Hepatocyte (in vitro differentiated cells): Measurements from ENCODE around the gene GALNTL6. TPM values are rescaled to one million over a fixed set of nuclear protein-coding genes. Genes with fewer than 3 reads are reported as not detected.

ENCODE experiments used
- DNase-seq: peaks from one replicate; pipeline ENCODE4 v3.0.0-alpha.2; 2016; ENCODE audit warnings: low spot score
- H2AFZ ChIP-seq: fragments of 200-600 bp; sonication (generic); 2 replicates; pipeline ENCODE4 v1.6.0; 2016; ENCODE audit warnings: antibody characterized with exemption, mild to moderate bottlenecking
- H3K27ac ChIP-seq: fragments of 200-600 bp; sonication (generic); 2 replicates; pipeline ENCODE4 v1.5.1; 2016; ENCODE audit warnings: mild to moderate bottlenecking
- H3K27me3 ChIP-seq: fragments of 200-600 bp; sonication (generic); 2 replicates; pipeline ENCODE4 v1.6.1; 2016
- H3K36me3 ChIP-seq: fragments of 200-600 bp; sonication (generic); replicated peaks from 2 replicates; pipeline ENCODE4 v1.5.1; 2016; ENCODE audit warnings: low read depth; ENCODE audit not compliant: insufficient read depth
- H3K4me1 ChIP-seq: fragments of 200-600 bp; sonication (generic); 2 replicates; pipeline ENCODE4 v1.5.1; 2016; ENCODE audit warnings: mild to moderate bottlenecking, moderate library complexity; ENCODE audit not compliant: insufficient read depth
- H3K4me2 ChIP-seq: fragments of 200-600 bp; sonication (generic); 2 replicates; pipeline ENCODE4 v1.6.0; 2016
- H3K4me3 ChIP-seq: fragments of 200-600 bp; sonication (generic); 2 replicates; pipeline ENCODE4 v1.5.1; 2016; ENCODE audit warnings: mild to moderate bottlenecking
- H3K79me2 ChIP-seq: fragments of 200-600 bp; sonication (generic); 2 replicates; pipeline ENCODE4 v1.6.0; 2017; ENCODE audit warnings: mild to moderate bottlenecking
- H3K9me2 ChIP-seq: fragments of 200-600 bp; sonication (generic); replicated peaks from 2 replicates; pipeline ENCODE4 v1.6.0; 2017; ENCODE audit warnings: mild to moderate bottlenecking; ENCODE audit not compliant: insufficient read depth
- H3K9me3 ChIP-seq: fragments of 200-600 bp; sonication (generic); 2 replicates; pipeline ENCODE4 v1.5.1; 2016; ENCODE audit warnings: low read depth, mild to moderate bottlenecking
- H4K20me1 ChIP-seq: fragments of 200-600 bp; sonication (generic); 2 replicates; pipeline ENCODE4 v1.6.0; 2016; ENCODE audit warnings: mild to moderate bottlenecking; ENCODE audit not compliant: insufficient read depth, poor library complexity, severe bottlenecking
- CTCF ChIP-seq: fragments of 200-600 bp; sonication (generic); IDR thresholded peaks from 2 replicates; pipeline ENCODE4 v1.5.1; 2016; ENCODE audit warnings: antibody characterized with exemption, mild to moderate bottlenecking; ENCODE audit not compliant: poor library complexity
- EZH2 ChIP-seq: fragments of 200-600 bp; sonication (generic); IDR thresholded peaks from 2 replicates; pipeline ENCODE4 v1.6.1; 2016; ENCODE audit warnings: antibody characterized with exemption, mild to moderate bottlenecking, borderline replicate concordance
- EZH2phosphoT487 ChIP-seq: fragments of 200-600 bp; sonication (generic); IDR thresholded peaks from one replicate; pipeline ENCODE4 v1.6.1; 2018; ENCODE audit warnings: antibody characterized with exemption, mild to moderate bottlenecking, low read depth, moderate library complexity; ENCODE audit not compliant: unreplicated experiment, severe bottlenecking
- WGBS: methylation state at CpG from one replicate; pipeline ENCODE4 v1.1.6; 2016; ENCODE audit warnings: low lambda C conversion rate; ENCODE audit errors: missing lambda C conversion rate; 5-methylcytosine and 5-hydroxymethylcytosine counted together
- polyA plus RNA-seq: library from polyadenylated mRNA; unstranded; fragments of >200 nt; fragmentation: Nextera tagmentation; extraction: Ambion mirVana; gene quantifications from 2 replicates; pipeline ENCODE4 v1.2.1, GENCODE V29; 2016
- total RNA-seq: library from RNA; depleted of rRNA; stranded (reverse); fragments of >200 nt; gene quantifications from 2 replicates; pipeline ENCODE4 v1.2.3, GENCODE V29; 2014

The GALNTL6 gene
- total and polyA plus RNA-seq, 2 experiments from 2014 or later: 0.53 to 0.74 TPM

GRCh38 chr4:172149329-172149728, 336.1 kb downstream of the GALNTL6 start:
- 54% methylated on average over 5 of the region's 5 CpGs for WGBS
- no peak overlapping the region for H3K4me2 ChIP-seq
- TF ChIP-seq CTCF (no peak), EZH2 (no peak), EZH2phosphoT487 (no peak)

GRCh38 chr4:172152284-172152683, 339.1 kb downstream of the GALNTL6 start:
- Histone ChIP-seq H3K27me3 (no peaks in the 10 kb centered on the region), H3K4me1 (no peaks in the 10 kb centered on the region), H3K9me3 (no peaks in the 10 kb centered on the region), H3K27ac (no peak overlapping the region), H3K4me3 (no peak overlapping the region), H3K36me3 (no peaks in the 10 kb centered on the region), H3K79me2 (no peaks in the 10 kb centered on the region), H3K4me2 (no peak overlapping the region), H2AFZ (no peak overlapping the region), H4K20me1 (no peaks in the 10 kb centered on the region), H3K9me2 (no peaks in the 10 kb centered on the region)
- WGBS: 91% methylated on average over 3 of the region's 3 CpGs
- no peak for DNase-seq
- TF ChIP-seq EZH2 (no peak), EZH2phosphoT487 (no peak), CTCF (no peak)

More at GRCh38 chr4:172149329-172149728, 336.1 kb downstream of the GALNTL6 start:
- H3K27ac ChIP-seq: no peak overlapping the region
- no peak overlapping the region for H3K4me3 ChIP-seq
- H3K9me3 ChIP-seq: no peaks in the 10 kb centered on the region
- H3K4me1 ChIP-seq: no peaks in the 10 kb centered on the region
- DNase-seq: no peak
- no peaks in the 10 kb centered on the region for H3K79me2 ChIP-seq
- no peaks in the 10 kb centered on the region for H4K20me1 ChIP-seq
- no peaks in the 10 kb centered on the region for H3K36me3 ChIP-seq
- no peaks in the 10 kb centered on the region for H3K9me2 ChIP-seq
- H2AFZ ChIP-seq: no peak overlapping the region
- no peaks in the 10 kb centered on the region for H3K27me3 ChIP-seq

GRCh38 chr4:172153719-172154118, 340.5 kb downstream of the GALNTL6 start:
- H3K79me2 ChIP-seq: no peaks in the 10 kb centered on the region
- H3K4me3 ChIP-seq: no peak overlapping the region
- no peaks in the 10 kb centered on the region for H4K20me1 ChIP-seq
- no peak overlapping the region for H3K4me2 ChIP-seq
- TF ChIP-seq EZH2 (no peak), CTCF (no peak), EZH2phosphoT487 (no peak)
- no peak overlapping the region for H3K27ac ChIP-seq
- H2AFZ ChIP-seq: no peak overlapping the region
- no peaks in the 10 kb centered on the region for H3K36me3 ChIP-seq
- no peaks in the 10 kb centered on the region for H3K9me2 ChIP-seq
- no peaks in the 10 kb centered on the region for H3K27me3 ChIP-seq
- no peaks in the 10 kb centered on the region for H3K4me1 ChIP-seq
- H3K9me3 ChIP-seq: no peaks in the 10 kb centered on the region
- 74% methylated on average over 4 of the region's 4 CpGs for WGBS
- DNase-seq: no peak
